Measurements from ENCODE around the gene ANKAR. TPM values are rescaled to one million over a fixed set of nuclear protein-coding genes. Genes with fewer than 3 reads are reported as not detected.
"Not testable (repeated sequence)": the region's sequence is repeated elsewhere in the genome, so short reads cannot be mapped to it uniquely, and the experiment has no call there.

The ANKAR gene
- total RNA-seq, 2 experiments from 2014 or later: 8.8 to 9.2 TPM

DNA sequence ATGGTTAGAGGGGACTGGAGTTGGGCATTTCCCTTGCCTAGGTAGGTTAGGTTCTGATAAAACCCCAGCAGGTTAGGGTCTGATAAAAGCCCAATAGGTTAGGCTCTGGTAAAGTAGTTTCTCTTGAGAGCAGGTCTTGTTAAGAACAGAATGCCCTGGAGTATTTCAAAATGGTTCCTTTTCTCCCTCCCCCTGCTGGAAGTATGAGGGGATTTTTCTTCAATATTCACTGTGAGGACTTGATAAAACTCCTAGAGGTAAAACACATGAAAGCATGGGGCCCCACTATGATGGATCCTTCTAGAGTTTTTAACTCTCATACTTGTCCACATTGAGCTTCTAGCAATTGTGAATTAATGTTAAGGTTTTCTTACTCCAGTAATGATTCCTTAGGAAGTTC lies 27.6 kb downstream of the ANKAR start:
- no peaks in the 10 kb centered on the region for H3K9me3 Mint-ChIP-seq
- peaks cover 1% of the 10 kb centered on the region for H3K36me3 Mint-ChIP-seq
- H3K4me1 Mint-ChIP-seq: no peaks in the 10 kb centered on the region
- no peak for DNase-seq
- no peak overlapping the region for H3K27ac Mint-ChIP-seq
- POLR2A ChIA-PET: no interaction called here
- no peak overlapping the region for H3K4me3 Mint-ChIP-seq
- H3K27me3 Mint-ChIP-seq: no peaks in the 10 kb centered on the region
- no peak for ATAC-seq (ENCODE audit: low read depth)

DNA sequence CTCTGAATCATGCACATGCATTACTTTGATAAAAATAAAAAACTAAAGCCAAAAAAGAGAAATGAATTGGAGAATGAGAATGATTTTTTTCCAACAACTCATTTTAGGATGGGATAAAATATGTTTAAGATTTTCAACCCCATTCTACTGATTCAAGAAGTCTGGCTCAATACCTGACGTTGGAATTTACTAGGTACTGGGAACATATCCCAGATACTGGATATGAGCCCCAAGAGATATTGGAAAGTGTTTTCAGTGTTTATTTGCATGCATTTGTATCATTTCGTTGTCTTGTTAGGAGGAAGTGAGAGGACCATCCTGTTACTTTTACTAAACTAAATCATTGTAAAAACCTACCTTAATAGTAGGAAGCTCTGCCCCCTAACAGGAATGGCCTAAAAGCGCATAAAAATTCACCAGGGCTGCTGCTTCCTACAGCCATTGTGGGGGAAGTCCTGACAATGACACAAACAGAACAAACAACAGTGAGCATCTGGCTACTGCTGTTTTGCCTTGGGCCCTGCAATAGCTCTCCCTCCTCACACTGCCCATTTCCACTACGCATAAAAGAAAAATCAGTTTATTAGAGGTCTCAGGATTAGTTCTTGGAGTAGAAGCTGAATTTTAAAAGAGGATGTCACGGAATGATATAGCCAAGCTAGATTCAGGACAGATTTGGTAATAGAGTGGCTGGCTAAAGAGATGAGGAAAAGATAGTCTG lies 35.2 kb downstream of the ANKAR start:
- H3K27me3 Mint-ChIP-seq: no peaks in the 10 kb centered on the region
- no peak overlapping the region for H3K27ac Mint-ChIP-seq
- H3K4me1 Mint-ChIP-seq: no peaks in the 10 kb centered on the region
- DNase-seq: no peak
- peaks cover 11% of the 10 kb centered on the region for H3K36me3 Mint-ChIP-seq
- H3K4me3 Mint-ChIP-seq: no peak overlapping the region
- ATAC-seq (ENCODE audit: low read depth): no peak
- H3K9me3 Mint-ChIP-seq: peaks cover 5% of the 10 kb centered on the region
- POLR2A ChIA-PET: no interaction called here

DNA sequence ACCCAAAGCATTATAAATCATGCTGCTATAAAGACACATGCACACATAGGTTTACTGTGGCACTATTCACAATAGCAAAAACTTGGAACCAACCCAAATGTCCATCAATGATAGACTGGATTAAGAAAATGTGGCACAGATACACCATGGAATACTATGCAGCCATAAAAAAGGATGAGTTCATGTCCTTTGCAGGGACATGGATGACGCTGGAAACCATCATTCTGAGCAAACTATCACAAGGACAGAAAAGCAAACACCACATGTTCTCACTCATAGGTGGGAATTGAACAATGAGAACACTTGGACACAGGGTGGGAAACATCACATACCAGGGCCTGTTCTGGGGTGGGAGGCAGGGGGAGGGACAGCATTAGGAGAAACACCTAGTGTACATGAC lies 43.1 kb downstream of the ANKAR start:
- H3K4me3 Mint-ChIP-seq; H3K27ac Mint-ChIP-seq; H3K9me3 Mint-ChIP-seq; H3K27me3 Mint-ChIP-seq; DNase-seq; H3K4me1 Mint-ChIP-seq; ATAC-seq (ENCODE audit: low read depth); POLR2A ChIA-PET: not testable (repeated sequence)
- peaks cover 12% of the 10 kb centered on the region for H3K36me3 Mint-ChIP-seq

DNA sequence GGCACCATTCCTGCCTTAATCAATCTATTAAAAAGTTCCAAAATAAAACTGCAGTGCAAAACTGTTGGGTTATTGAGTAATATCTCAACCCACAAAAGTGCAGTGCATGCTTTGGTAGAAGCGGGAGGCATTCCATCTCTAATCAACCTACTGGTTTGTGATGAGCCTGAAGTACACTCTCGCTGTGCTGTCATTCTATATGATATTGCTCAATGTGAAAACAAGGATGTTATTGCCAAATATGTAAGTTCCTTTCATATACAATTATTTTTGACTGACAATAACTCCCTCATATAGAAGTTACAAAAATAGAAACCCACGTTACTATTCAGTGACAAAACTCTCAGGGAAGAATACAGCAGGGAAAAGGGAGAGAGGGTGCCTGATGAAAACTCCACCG lies 45.1 kb downstream of the ANKAR start:
- Mint-ChIP-seq H3K36me3 (peaks cover 6% of the 10 kb centered on the region), H3K4me1 (no peaks in the 10 kb centered on the region), H3K9me3 (peaks cover 5% of the 10 kb centered on the region), H3K27me3 (no peaks in the 10 kb centered on the region), H3K27ac (no peak overlapping the region), H3K4me3 (no peak overlapping the region)
- POLR2A ChIA-PET: no interaction called here
- no peak for ATAC-seq (ENCODE audit: low read depth)
- DNase-seq: no peak

DNA sequence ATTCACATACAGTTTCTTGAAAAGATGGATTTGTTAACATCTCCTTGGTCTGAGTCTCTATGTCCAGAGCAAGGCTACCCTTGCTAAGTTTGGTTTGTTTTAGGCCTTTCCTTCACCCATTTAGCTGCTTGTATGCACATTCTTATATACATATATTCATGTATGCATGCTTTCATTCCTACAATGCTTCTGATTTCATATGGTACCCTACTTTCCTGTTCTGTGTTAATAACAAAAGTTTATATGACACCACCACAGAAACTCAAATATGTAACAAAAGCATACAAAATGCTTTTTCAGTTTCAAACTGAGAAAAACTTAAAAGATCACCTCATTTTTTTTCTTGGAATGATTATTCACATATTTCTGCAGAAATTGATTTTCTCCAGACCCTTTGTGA lies 48.7 kb downstream of the ANKAR start:
- POLR2A ChIA-PET: no interaction called here
- no peak overlapping the region for H3K4me3 Mint-ChIP-seq
- no peaks in the 10 kb centered on the region for H3K9me3 Mint-ChIP-seq
- H3K27me3 Mint-ChIP-seq: no peaks in the 10 kb centered on the region
- no peak for ATAC-seq (ENCODE audit: low read depth)
- no peaks in the 10 kb centered on the region for H3K4me1 Mint-ChIP-seq
- DNase-seq: no peak
- H3K36me3 Mint-ChIP-seq: peaks cover 4% of the 10 kb centered on the region
- H3K27ac Mint-ChIP-seq: no peak overlapping the region

Other genes starting within 250 kb of the ANKAR start
- 10 to 100 TPM; 51.6 to 55.5 TPM for gene WDR75, start 233.2 kb upstream of the ANKAR start, total RNA-seq
- gene SLC40A1, start 93.9 kb upstream of the ANKAR start, total RNA-seq: 1 to 10 TPM; 4.1 to 4.6 TPM
- 10 to 100 TPM; 37.0 to 39.8 TPM for gene ASNSD1, start 13.2 kb upstream of the ANKAR start, total RNA-seq
- gene OSGEPL1, start 88.1 kb downstream of the ANKAR start, total RNA-seq: 10 to 100 TPM; 14.3 to 15.5 TPM
- 100 to 1,000 TPM in 1 of 2 experiments, 10 to 100 TPM in 1; 98.2 to 105 TPM for gene ORMDL1, start 109.7 kb downstream of the ANKAR start, total RNA-seq
- 10 to 100 TPM; 31.2 to 35.7 TPM for gene PMS1, start 109.8 kb downstream of the ANKAR start, total RNA-seq

Measured in activated naive CD8-positive, alpha-beta T cell treated with anti-CD3 and anti-CD28 coated beads, Interleukin-2, amount 10 ng/mL, durations not matched to agents 7 days and 5 days (primary cell).